ENCODE results near the gene NANOG. TPM values are rescaled to one million over a fixed set of nuclear protein-coding genes. Genes with fewer than 3 reads are reported as not detected.
"Not testable (repeated sequence)": the region's sequence is repeated elsewhere in the genome, so short reads cannot be mapped to it uniquely, and the experiment has no call there.

Gene NANOG
- total RNA-seq, 1 donor from 2014 or later = 0.16 TPM

- H3K79me2 ChIP-seq (ENCODE audit: insufficient read depth, low read length) = no peaks in the 10 kb centered on the region
- DNase-seq (ENCODE audit: low read depth) (no peak), FAIRE-seq (no peak)
- H2AFZ ChIP-seq (ENCODE audit: low read depth, low read length) = no peak overlapping the region
- H4K20me1 ChIP-seq (ENCODE audit: insufficient read depth, low read length) = no peaks in the 10 kb centered on the region
- no peak for TF ChIP-seq EZH2 (IDR thresholded peaks at IDR 0.05; ENCODE audit: insufficient read depth, low read length)
- no peak for TF ChIP-seq CTCF (IDR thresholded peaks at IDR 0.05; ENCODE audit: insufficient read depth, low read depth, low read length)
- H3K9me3 ChIP-seq (ENCODE audit: insufficient read depth, low read depth, low read length) = no peaks in the 10 kb centered on the region
- H3K4me1 Mint-ChIP-seq (ENCODE audit: low read depth, unreplicated experiment) = peaks cover 11% of the 10 kb centered on the region
- H3K27me3 ChIP-seq (ENCODE audit: insufficient read depth, low read length) = no peaks in the 10 kb centered on the region
- no peak overlapping the region for H3K4me2 ChIP-seq (ENCODE audit: low read length)
- no peaks in the 10 kb centered on the region for H3K9me3 Mint-ChIP-seq (ENCODE audit: unreplicated experiment)
- H3K4me3 ChIP-seq (ENCODE audit: insufficient read depth, low read depth, low read length) = no peak overlapping the region
- H3K36me3 Mint-ChIP-seq (ENCODE audit: low read depth, unreplicated experiment) = no peaks in the 10 kb centered on the region
- no peak overlapping the region for H3K4me3 Mint-ChIP-seq (ENCODE audit: unreplicated experiment)
- no peak overlapping the region for H3K27ac ChIP-seq (ENCODE audit: low read depth, low read length)
- peaks cover 10% of the 10 kb centered on the region for H3K4me1 ChIP-seq (ENCODE audit: insufficient read depth, low read length)
- no peaks in the 10 kb centered on the region for H3K27me3 Mint-ChIP-seq (ENCODE audit: low read depth, unreplicated experiment)
- H3K36me3 ChIP-seq (ENCODE audit: insufficient read depth, low read length) = no peaks in the 10 kb centered on the region
- H3K9ac ChIP-seq (ENCODE audit: low read length) = no peak overlapping the region
- H3K27ac Mint-ChIP-seq (ENCODE audit: unreplicated experiment) = no peak overlapping the region
These were observed 12.3 kb downstream of the NANOG start for GRCh38 chr12:7801460-7801859.

GRCh38 chr12:7806319-7806718, 17.1 kb downstream of the NANOG start:
- not testable (repeated sequence) for FAIRE-seq; H3K4me3 Mint-ChIP-seq (ENCODE audit: unreplicated experiment); H3K27me3 Mint-ChIP-seq (ENCODE audit: low read depth, unreplicated experiment); H3K4me2 ChIP-seq (ENCODE audit: low read length); H3K9me3 Mint-ChIP-seq (ENCODE audit: unreplicated experiment); H3K36me3 Mint-ChIP-seq (ENCODE audit: low read depth, unreplicated experiment); H3K36me3 ChIP-seq (ENCODE audit: insufficient read depth, low read length); H3K27me3 ChIP-seq (ENCODE audit: insufficient read depth, low read length); H3K79me2 ChIP-seq (ENCODE audit: insufficient read depth, low read length); H2AFZ ChIP-seq (ENCODE audit: low read depth, low read length); H4K20me1 ChIP-seq (ENCODE audit: insufficient read depth, low read length); DNase-seq (ENCODE audit: low read depth); H3K9me3 ChIP-seq (ENCODE audit: insufficient read depth, low read depth, low read length); H3K27ac ChIP-seq (ENCODE audit: low read depth, low read length); H3K4me1 Mint-ChIP-seq (ENCODE audit: low read depth, unreplicated experiment); H3K27ac Mint-ChIP-seq (ENCODE audit: unreplicated experiment); H3K4me3 ChIP-seq (ENCODE audit: insufficient read depth, low read depth, low read length); H3K9ac ChIP-seq (ENCODE audit: low read length)
- peaks cover 10% of the 10 kb centered on the region for H3K4me1 ChIP-seq (ENCODE audit: insufficient read depth, low read length)

GRCh38 chr12:7806863-7807487, 17.8 kb downstream of the NANOG start:
- no peaks in the 10 kb centered on the region for H3K36me3 ChIP-seq (ENCODE audit: insufficient read depth, low read length)
- H3K4me1 ChIP-seq (ENCODE audit: insufficient read depth, low read length) = peaks cover 10% of the 10 kb centered on the region
- peak; percentile 73 for FAIRE-seq
- Mint-ChIP-seq H3K27ac (ENCODE audit: unreplicated experiment) (no peak overlapping the region), H3K36me3 (ENCODE audit: low read depth, unreplicated experiment) (no peaks in the 10 kb centered on the region), H3K27me3 (ENCODE audit: low read depth, unreplicated experiment) (no peaks in the 10 kb centered on the region), H3K4me3 (ENCODE audit: unreplicated experiment) (no peak overlapping the region), H3K4me1 (ENCODE audit: low read depth, unreplicated experiment) (no peaks in the 10 kb centered on the region), H3K9me3 (ENCODE audit: unreplicated experiment) (no peaks in the 10 kb centered on the region)
- H2AFZ ChIP-seq (ENCODE audit: low read depth, low read length) = no peak overlapping the region
- H3K79me2 ChIP-seq (ENCODE audit: insufficient read depth, low read length) = no peaks in the 10 kb centered on the region
- H3K9me3 ChIP-seq (ENCODE audit: insufficient read depth, low read depth, low read length) = no peaks in the 10 kb centered on the region
- H3K27ac ChIP-seq (ENCODE audit: low read depth, low read length) = no peak overlapping the region
- no peaks in the 10 kb centered on the region for H4K20me1 ChIP-seq (ENCODE audit: insufficient read depth, low read length)
- H3K4me2 ChIP-seq (ENCODE audit: low read length) = no peak overlapping the region
- TF ChIP-seq CTCF (IDR thresholded peaks at IDR 0.05; ENCODE audit: insufficient read depth, low read depth, low read length) (peak; percentile 97), EZH2 (IDR thresholded peaks at IDR 0.05; ENCODE audit: insufficient read depth, low read length) (no peak)
- peak; percentile 35 for DNase-seq (ENCODE audit: low read depth)
- no peak overlapping the region for H3K9ac ChIP-seq (ENCODE audit: low read length)
- no peak overlapping the region for H3K4me3 ChIP-seq (ENCODE audit: insufficient read depth, low read depth, low read length)
- no peaks in the 10 kb centered on the region for H3K27me3 ChIP-seq (ENCODE audit: insufficient read depth, low read length)

- not testable (repeated sequence) for H4K20me1 ChIP-seq (ENCODE audit: insufficient read depth, low read length); H3K9me3 Mint-ChIP-seq (ENCODE audit: unreplicated experiment); H3K27me3 ChIP-seq (ENCODE audit: insufficient read depth, low read length); H2AFZ ChIP-seq (ENCODE audit: low read depth, low read length); H3K79me2 ChIP-seq (ENCODE audit: insufficient read depth, low read length); H3K9me3 ChIP-seq (ENCODE audit: insufficient read depth, low read depth, low read length); H3K4me2 ChIP-seq (ENCODE audit: low read length); H3K27ac Mint-ChIP-seq (ENCODE audit: unreplicated experiment); H3K36me3 ChIP-seq (ENCODE audit: insufficient read depth, low read length); H3K36me3 Mint-ChIP-seq (ENCODE audit: low read depth, unreplicated experiment); H3K4me1 ChIP-seq (ENCODE audit: insufficient read depth, low read length); H3K9ac ChIP-seq (ENCODE audit: low read length); H3K27me3 Mint-ChIP-seq (ENCODE audit: low read depth, unreplicated experiment); H3K4me3 ChIP-seq (ENCODE audit: insufficient read depth, low read depth, low read length); H3K4me3 Mint-ChIP-seq (ENCODE audit: unreplicated experiment); H3K4me1 Mint-ChIP-seq (ENCODE audit: low read depth, unreplicated experiment); H3K27ac ChIP-seq (ENCODE audit: low read depth, low read length); FAIRE-seq; DNase-seq (ENCODE audit: low read depth)
These were observed 36.6 kb downstream of the NANOG start for GRCh38 chr12:7825754-7826153.

- H3K36me3 ChIP-seq (ENCODE audit: insufficient read depth, low read length); H3K36me3 Mint-ChIP-seq (ENCODE audit: low read depth, unreplicated experiment); H3K79me2 ChIP-seq (ENCODE audit: insufficient read depth, low read length); FAIRE-seq; H3K27me3 Mint-ChIP-seq (ENCODE audit: low read depth, unreplicated experiment); H3K27ac ChIP-seq (ENCODE audit: low read depth, low read length); H3K4me1 ChIP-seq (ENCODE audit: insufficient read depth, low read length); H3K27ac Mint-ChIP-seq (ENCODE audit: unreplicated experiment); H2AFZ ChIP-seq (ENCODE audit: low read depth, low read length); H3K4me3 Mint-ChIP-seq (ENCODE audit: unreplicated experiment); H3K9me3 ChIP-seq (ENCODE audit: insufficient read depth, low read depth, low read length); H3K4me2 ChIP-seq (ENCODE audit: low read length); H3K9ac ChIP-seq (ENCODE audit: low read length); DNase-seq (ENCODE audit: low read depth); H4K20me1 ChIP-seq (ENCODE audit: insufficient read depth, low read length); H3K27me3 ChIP-seq (ENCODE audit: insufficient read depth, low read length); H3K4me3 ChIP-seq (ENCODE audit: insufficient read depth, low read depth, low read length); H3K4me1 Mint-ChIP-seq (ENCODE audit: low read depth, unreplicated experiment); H3K9me3 Mint-ChIP-seq (ENCODE audit: unreplicated experiment): not testable (repeated sequence)
These were observed 40.5 kb downstream of the NANOG start for GRCh38 chr12:7829737-7830136.

Measured in astrocyte (in vitro differentiated cells and primary cell).